Subcutaneous abdominal adipose tissue (tissue), 5 donors: ENCODE results near the gene STAB2.

Source experiments
- H3K27ac ChIP-seq: one replicate; pipeline ENCODE4 v1.7.0; 2013; ENCODE audit warnings: low read depth, mild to moderate bottlenecking, inconsistent platforms, low read length, moderate library complexity
- H3K27me3 ChIP-seq, 5 donors: one replicate each; pipeline ENCODE4 v1.7.0; 2013; ENCODE audit warnings: low read length in 5 of 5, inconsistent platforms in 1 of 5; ENCODE audit not compliant: control insufficient read depth in 5 of 5, insufficient read depth in 4 of 5
- H3K36me3 ChIP-seq, 5 donors: one replicate each; pipeline ENCODE4 v1.7.0; 2013; ENCODE audit warnings: low read length in 5 of 5; ENCODE audit not compliant: control insufficient read depth in 5 of 5, insufficient read depth in 5 of 5
- H3K4me1 ChIP-seq, 5 donors: one replicate each; pipeline ENCODE4 v1.7.0; 2013; ENCODE audit warnings: low read length in 5 of 5, mild to moderate bottlenecking in 3 of 5, moderate library complexity in 1 of 5; ENCODE audit not compliant: control insufficient read depth in 5 of 5, insufficient read depth in 5 of 5
- H3K4me3 ChIP-seq, 5 donors: one replicate each; pipeline ENCODE4 v1.7.0; 2013; ENCODE audit warnings: low read length in 5 of 5, low read depth in 1 of 5
- H3K9ac ChIP-seq, 5 donors: one replicate each; pipeline ENCODE4 v1.7.0; 2013; ENCODE audit warnings: low read length in 5 of 5, mild to moderate bottlenecking in 4 of 5, moderate library complexity in 3 of 5
- H3K9me3 ChIP-seq, 5 donors: one replicate each; pipeline ENCODE4 v1.7.0; 2013; ENCODE audit warnings: low read length in 5 of 5; ENCODE audit not compliant: control insufficient read depth in 5 of 5
- donor health status: healthy.
- donor health status: healthy.
- donor health status: healthy.
- donor health status: healthy.
- donor health status: healthy.

The STAB2 gene

GRCh38 chr12:103814436-103814835 lies 227.4 kb downstream of the STAB2 start:
- no peaks in the 10 kb centered on the region for H3K9me3 ChIP-seq
- no peaks in the 10 kb centered on the region for H3K27me3 ChIP-seq
- peaks cover 2 to 12% (median 7%) of the 10 kb centered on the region in 5 donors for H3K4me1 ChIP-seq
- no peak overlapping the region for H3K4me3 ChIP-seq
- H3K9ac ChIP-seq, result no peak overlapping the region
- peaks cover 0 to 6% (median 0%) of the 10 kb centered on the region in 5 donors for H3K36me3 ChIP-seq
- no peak overlapping the region for H3K27ac ChIP-seq
